PC-9 (cell line): ENCODE data around the gene ZFP28.

ENCODE experiments used
- CTCF ChIP-seq: fragments of 200-600 bp; sonication (generic); conservative IDR thresholded peaks from 2 replicates; pipeline ENCODE4 v1.6.1; 2017; ENCODE audit warnings: mixed run types, antibody characterized with exemption, mild to moderate bottlenecking, moderate library complexity
- EZH2 ChIP-seq: fragments of 200-600 bp; sonication (generic); IDR thresholded peaks from 2 replicates; pipeline ENCODE4 v1.8.0; 2017; ENCODE audit warnings: antibody characterized with exemption, low read depth

GRCh38 chr19:56538761-56539263 is at the start of gene ZFP28:
- TF ChIP-seq CTCF (no peak), EZH2 (no peak)
